ENCODE results near the gene FTH1.
A peak's percentile ranks its signal among the peaks of the same experiment; 100 is the strongest.
"Not testable (repeated sequence)": the region's sequence is repeated elsewhere in the genome, so short reads cannot be mapped to it uniquely, and the experiment has no call there.

Gene FTH1

GRCh38 chr11:61978703-61979661 lies 11.5 kb upstream of the FTH1 start:
- no peak for DNase-seq (ENCODE audit: low spot score)

GRCh38 chr11:61976813-61977475 lies 9.5 kb upstream of the FTH1 start:
- DNase-seq (ENCODE audit: low spot score): no peak

- no peak for DNase-seq (ENCODE audit: low spot score)
These were observed 9.0 kb upstream of the FTH1 start for GRCh38 chr11:61976420-61976800.

- DNase-seq (ENCODE audit: low spot score): no peak
These were observed 8.4 kb upstream of the FTH1 start for GRCh38 chr11:61975638-61976419.

- DNase-seq (ENCODE audit: low spot score): no peak
These were observed 7.6 kb upstream of the FTH1 start for GRCh38 chr11:61974766-61975631.

GRCh38 chr11:61973476-61974162 lies 6.2 kb upstream of the FTH1 start:
- no peak for DNase-seq (ENCODE audit: low spot score)

GRCh38 chr11:61972672-61973475 lies 5.4 kb upstream of the FTH1 start:
- DNase-seq (ENCODE audit: low spot score): no peak

GRCh38 chr11:61972112-61972671 lies 4.8 kb upstream of the FTH1 start:
- no peak for DNase-seq (ENCODE audit: low spot score)

- peak; percentile 41 for DNase-seq (ENCODE audit: low spot score)
These were observed 4.0 kb upstream of the FTH1 start for GRCh38 chr11:61971248-61972111.

- no peak for DNase-seq (ENCODE audit: low spot score)
These were observed 2.6 kb upstream of the FTH1 start for GRCh38 chr11:61969838-61970662.

- no peak for DNase-seq (ENCODE audit: low spot score)
These were observed 1.9 kb upstream of the FTH1 start for GRCh38 chr11:61969391-61969758.

GRCh38 chr11:61968758-61969390 lies 1.4 kb upstream of the FTH1 start:
- no peak for DNase-seq (ENCODE audit: low spot score)

- peak; percentile 24 for DNase-seq (ENCODE audit: low spot score)
These were observed 707 bp upstream of the FTH1 start for GRCh38 chr11:61967924-61968757.

GRCh38 chr11:61966734-61967115 lies 709 bp downstream of the FTH1 start:
- DNase-seq (ENCODE audit: low spot score): peak; percentile 25

- DNase-seq (ENCODE audit: low spot score): not testable (repeated sequence)
These were observed 2.7 kb downstream of the FTH1 start for GRCh38 chr11:61964666-61965271.

- no peak for DNase-seq (ENCODE audit: low spot score)
These were observed 3.3 kb downstream of the FTH1 start for GRCh38 chr11:61964058-61964665.

All from CD4-positive, alpha-beta T cell treated with Interleukin-6 at 100 ng/mL for 8 hours (primary cell).